GM23338 (cell line): ENCODE results near the gene WDR93. TPM values are rescaled to one million over a fixed set of nuclear protein-coding genes. Genes with fewer than 3 reads are reported as not detected.
A peak's percentile ranks its signal among the peaks of the same experiment; 100 is the strongest.

Source experiments
- ATAC-seq: fragments of 200-7000 bp; cut with Tn5 transposase; 3 replicates; pipeline ENCODE4 v1.9.1; 2020
- DNase-seq: peaks from one replicate; pipeline ENCODE4 v3.0.0-alpha.2; 2015; ENCODE audit warnings: low spot score
- H2AFZ ChIP-seq: fragments of 200-600 bp; sonication (generic); 2 replicates; pipeline ENCODE4 v1.8.0; 2016; ENCODE audit warnings: antibody characterized with exemption, mild to moderate bottlenecking, moderate library complexity
- H3F3A ChIP-seq: fragments of 200-600 bp; sonication (generic); replicated peaks from 2 replicates; pipeline ENCODE4 v1.8.0; 2017; ENCODE audit warnings: antibody characterized with exemption, mixed run types, low read depth
- H3K27ac ChIP-seq: fragments of 200-600 bp; sonication (generic); 2 replicates; pipeline ENCODE4 v1.6.1; 2016; ENCODE audit warnings: low read depth
- H3K27me3 ChIP-seq: fragments of 200-600 bp; sonication (generic); 2 replicates; pipeline ENCODE4 v1.8.0; 2016; ENCODE audit warnings: mild to moderate bottlenecking, mixed run types, moderate library complexity; ENCODE audit not compliant: insufficient read depth
- H3K36me3 ChIP-seq: fragments of 200-600 bp; sonication (generic); 2 replicates; pipeline ENCODE4 v1.8.0; 2016; ENCODE audit warnings: mild to moderate bottlenecking; ENCODE audit not compliant: insufficient read depth
- H3K4me1 ChIP-seq: fragments of 200-600 bp; sonication (generic); 2 replicates; pipeline ENCODE4 v1.8.0; 2016; ENCODE audit warnings: mild to moderate bottlenecking, moderate library complexity; ENCODE audit not compliant: insufficient read depth
- H3K4me2 ChIP-seq: fragments of 200-600 bp; sonication (generic); 2 replicates; pipeline ENCODE4 v1.7.1; 2017; ENCODE audit warnings: mixed run types
- H3K4me3 ChIP-seq: fragments of 200-600 bp; sonication (generic); 2 replicates; pipeline ENCODE4 v1.6.1; 2016; ENCODE audit warnings: mixed run types
- H3K79me2 ChIP-seq: fragments of 200-600 bp; sonication (generic); replicated peaks from 2 replicates; pipeline ENCODE4 v1.8.0; 2017; ENCODE audit warnings: mild to moderate bottlenecking; ENCODE audit not compliant: insufficient read depth
- H3K9me2 ChIP-seq: fragments of 200-600 bp; sonication (generic); 2 replicates; pipeline ENCODE4 v1.8.0; 2017; ENCODE audit not compliant: insufficient read depth
- H4K20me1 ChIP-seq: fragments of 200-600 bp; sonication (generic); replicated peaks from 2 replicates; pipeline ENCODE4 v1.8.0; 2017; ENCODE audit warnings: mild to moderate bottlenecking; ENCODE audit not compliant: insufficient read depth
- H3K27ac Mint-ChIP-seq: 2 replicates; pipeline ENCODE4 v1.8.0; 2020; ENCODE audit warnings: inconsistent platforms, mild to moderate bottlenecking, moderate library complexity, mixed read lengths
- H3K27me3 Mint-ChIP-seq: 3 replicates; pipeline ENCODE4 v1.8.0; 2022; ENCODE audit warnings: low read depth, mild to moderate bottlenecking, moderate library complexity, mixed read lengths, inconsistent platforms; ENCODE audit not compliant: insufficient read depth, poor library complexity
- H3K36me3 Mint-ChIP-seq: 3 replicates; pipeline ENCODE4 v1.8.0; 2021; ENCODE audit warnings: low read depth, mild to moderate bottlenecking, inconsistent platforms, moderate library complexity, mixed read lengths
- H3K4me1 Mint-ChIP-seq: 3 replicates; pipeline ENCODE4 v1.8.0; 2020; ENCODE audit warnings: mild to moderate bottlenecking, inconsistent platforms, mixed read lengths
- H3K4me3 Mint-ChIP-seq: 3 replicates; pipeline ENCODE4 v1.8.0; 2021; ENCODE audit warnings: moderate library complexity, mild to moderate bottlenecking, inconsistent platforms, mixed read lengths
- H3K9me3 Mint-ChIP-seq: 3 replicates; pipeline ENCODE4 v1.8.0; 2020; ENCODE audit warnings: moderate library complexity, mild to moderate bottlenecking, inconsistent platforms, mixed read lengths
- CREB1 ChIP-seq: fragments of 250-450 bp; sonication (Bioruptor Pico); IDR thresholded peaks from 2 replicates; pipeline ENCODE4 v1.5.0; 2020; ENCODE audit warnings: low read depth, mild to moderate bottlenecking, moderate library complexity
- CTCF ChIP-seq, 2 experiments: fragments of 200-600 bp in 1 of 2; sonication (generic) in 1 of 2; conservative IDR thresholded peaks; 2 replicates each; pipeline versions ENCODE4 v1.5.1 to v1.6.1; 2016 to 2017; ENCODE audit warnings: antibody characterized with exemption in 2 of 2, low read depth in 2 of 2, mild to moderate bottlenecking in 2 of 2, moderate library complexity in 1 of 2
- EZH2 ChIP-seq: fragments of 200-600 bp; sonication (generic); IDR thresholded peaks from one replicate; pipeline ENCODE4 v1.8.0; 2017; ENCODE audit warnings: antibody characterized with exemption, mild to moderate bottlenecking, low read depth; ENCODE audit not compliant: unreplicated experiment
- JUNB ChIP-seq: IDR thresholded peaks from one replicate; pipeline ENCODE4 v1.6.1; 2016; ENCODE audit warnings: antibody characterized with exemption; ENCODE audit not compliant: unreplicated experiment
- POLR2AphosphoS5 ChIP-seq: IDR thresholded peaks from 2 replicates; pipeline ENCODE4 v1.6.1; 2016; ENCODE audit warnings: antibody characterized with exemption, low read depth
- STAT1 ChIP-seq: IDR thresholded peaks from one replicate; pipeline ENCODE4 v1.6.1; 2016; ENCODE audit warnings: antibody characterized with exemption; ENCODE audit not compliant: unreplicated experiment
- ZNF331 ChIP-seq: fragments of 250-450 bp; sonication (Bioruptor Pico); IDR thresholded peaks from 2 replicates; pipeline ENCODE4 v1.5.0; 2020; ENCODE audit warnings: low read depth, mild to moderate bottlenecking, moderate library complexity
- ZNF462 ChIP-seq: fragments of 250-450 bp; sonication (Bioruptor Pico); IDR thresholded peaks from 2 replicates; pipeline ENCODE4 v1.5.0; 2020; ENCODE audit warnings: mild to moderate bottlenecking, moderate library complexity
- polyA plus RNA-seq: library from polyadenylated mRNA; unstranded; fragments of >200 nt; fragmentation: Nextera tagmentation; extraction: Ambion mirVana; gene quantifications from 2 replicates; pipeline ENCODE4 v1.2.1, GENCODE V29; 2016
- total RNA-seq: library from RNA; depleted of rRNA; stranded (reverse); fragments of >200 nt; shearing (Covaris generic); gene quantifications from 2 replicates; pipeline ENCODE4 v1.2.3, GENCODE V29; 2014

WDR93 gene
- total and polyA plus RNA-seq, 2 experiments from 2014 or later: 0.14 TPM; not detected in 1

- peaks cover 15% of the 10 kb centered on the region for H3K27me3 Mint-ChIP-seq
- no peaks in the 10 kb centered on the region; the same call in 2 of the 3 replicates for H3K9me3 Mint-ChIP-seq
- peak; percentile 76 for DNase-seq
- Histone ChIP-seq H3K4me3 (peak overlapping the region; percentile 60), H3F3A (no peaks in the 10 kb centered on the region), H3K36me3 (no peaks in the 10 kb centered on the region), H3K4me1 (peaks cover 16% of the 10 kb centered on the region), H4K20me1 (no peaks in the 10 kb centered on the region), H2AFZ (peak overlapping the region; percentile 99), H3K27ac (no peak overlapping the region), H3K27me3 (peaks cover 20% of the 10 kb centered on the region), H3K9me2 (no peaks in the 10 kb centered on the region), H3K79me2 (no peaks in the 10 kb centered on the region), H3K4me2 (peak overlapping the region; percentile 90)
- TF ChIP-seq CTCF (conservative IDR thresholded peaks at IDR 0.05; ENCODE audit: low read depth in 2 of 2) (no peak), POLR2AphosphoS5 (0 out of 2 replicates have a peak, but pooled peaks have one; percentile 38), EZH2 (peak; percentile 30)
- peaks cover 19% of the 10 kb centered on the region for H3K4me1 Mint-ChIP-seq
- no peak overlapping the region for H3K27ac Mint-ChIP-seq
- no peaks in the 10 kb centered on the region for H3K36me3 Mint-ChIP-seq
- peak overlapping the region; percentile 67 for H3K4me3 Mint-ChIP-seq
- ATAC-seq: peak; percentile 85
Observed at GRCh38 chr15:89665449-89666181, 25.0 kb upstream of the WDR93 start.

- peak overlapping the region; percentile 99 for H2AFZ ChIP-seq
- no peaks in the 10 kb centered on the region for H3F3A ChIP-seq
- H3K27me3 ChIP-seq: peaks cover 20% of the 10 kb centered on the region
- H3K79me2 ChIP-seq: no peaks in the 10 kb centered on the region
- no peak overlapping the region for H3K27ac ChIP-seq
- H3K9me2 ChIP-seq: no peaks in the 10 kb centered on the region
- Mint-ChIP-seq H3K4me3 (peak overlapping the region; percentile 53), H3K36me3 (no peaks in the 10 kb centered on the region), H3K4me1 (peaks cover 19% of the 10 kb centered on the region), H3K27me3 (peaks cover 17% of the 10 kb centered on the region), H3K9me3 (no peaks in the 10 kb centered on the region), H3K27ac (no peak overlapping the region)
- peak overlapping the region; percentile 60 for H3K4me3 ChIP-seq
- H4K20me1 ChIP-seq: no peaks in the 10 kb centered on the region
- H3K4me1 ChIP-seq: peaks cover 16% of the 10 kb centered on the region
- H3K36me3 ChIP-seq: no peaks in the 10 kb centered on the region
- H3K4me2 ChIP-seq: peak overlapping the region; percentile 90
- DNase-seq (peak; percentile 29), ATAC-seq (peak; percentile 32)
- TF ChIP-seq POLR2AphosphoS5 (peak; percentile 38; the same call in 1 of the 2 replicates), CREB1 (CRISPR knock-in tag) (no peak), JUNB (no peak), ZNF462 (CRISPR knock-in tag) (no peak), STAT1 (no peak), ZNF331 (no peak)
Observed at GRCh38 chr15:89666184-89666857, 24.3 kb upstream of the WDR93 start.
